Skeletal muscle cell (primary cell): ENCODE results near the gene SURF1.
"Not testable (repeated sequence)": the region's sequence is repeated elsewhere in the genome, so short reads cannot be mapped to it uniquely, and the experiment has no call there.

Experiments
- DNase-seq: peaks from one replicate; pipeline ENCODE4 v3.0.0-alpha.2; 2010; ENCODE audit warnings: low read depth
- H3K4me3 ChIP-seq: 2 replicates; pipeline ENCODE4 v1.5.1; 2011; ENCODE audit warnings: low read depth, mild to moderate bottlenecking, control low read depth, low read length, moderate library complexity

SURF1 gene, protein sequence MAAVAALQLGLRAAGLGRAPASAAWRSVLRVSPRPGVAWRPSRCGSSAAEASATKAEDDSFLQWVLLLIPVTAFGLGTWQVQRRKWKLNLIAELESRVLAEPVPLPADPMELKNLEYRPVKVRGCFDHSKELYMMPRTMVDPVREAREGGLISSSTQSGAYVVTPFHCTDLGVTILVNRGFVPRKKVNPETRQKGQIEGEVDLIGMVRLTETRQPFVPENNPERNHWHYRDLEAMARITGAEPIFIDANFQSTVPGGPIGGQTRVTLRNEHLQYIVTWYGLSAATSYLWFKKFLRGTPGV

DNA sequence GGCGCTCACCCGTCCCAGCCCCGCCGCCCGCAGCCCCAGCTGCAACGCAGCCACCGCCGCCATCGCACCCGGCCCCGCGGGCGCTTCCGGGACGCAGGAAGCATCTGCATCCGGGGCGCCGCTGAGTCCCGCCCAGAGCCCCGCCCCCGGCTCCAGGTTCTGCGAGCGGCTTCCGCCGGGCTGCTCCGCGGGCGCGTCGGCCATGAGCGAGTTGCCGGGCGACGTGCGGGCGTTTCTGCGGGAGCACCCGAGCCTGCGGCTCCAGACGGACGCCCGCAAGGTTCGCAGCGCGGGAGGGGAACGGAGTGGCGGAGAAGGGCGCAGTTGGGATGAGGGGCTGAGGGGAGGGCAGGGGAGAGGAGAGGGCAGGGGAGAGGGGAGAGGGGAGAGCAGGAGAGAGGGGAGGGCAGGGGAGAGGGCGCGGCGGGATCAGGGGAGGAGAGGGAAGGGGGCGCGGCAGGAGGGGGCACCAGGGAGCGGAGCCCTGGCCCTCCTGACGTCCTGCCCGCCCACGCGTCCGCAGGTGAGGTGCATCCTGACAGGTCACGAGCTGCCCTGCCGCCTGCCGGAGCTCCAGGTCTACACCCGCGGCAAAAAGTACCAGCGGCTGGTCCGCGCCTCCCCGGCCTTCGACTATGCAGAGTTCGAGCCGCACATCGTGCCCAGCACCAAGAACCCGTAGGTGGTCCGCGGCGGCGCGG is at the start of gene SURF1, which contains the start of gene SURF2:
Gene SURF1 (minus strand): TSS at position 97 of the 701 bp plus-strand sequence. CDS start 34 bp downstream, at position 63.
Gene SURF2 (plus strand): TSS at position 160 of the 701 bp plus-strand sequence. CDS start 43 bp downstream, at position 203.
- peak within 1 kb of the TSS; percentile 86 for H3K4me3 ChIP-seq
- no peak for DNase-seq

DNA sequence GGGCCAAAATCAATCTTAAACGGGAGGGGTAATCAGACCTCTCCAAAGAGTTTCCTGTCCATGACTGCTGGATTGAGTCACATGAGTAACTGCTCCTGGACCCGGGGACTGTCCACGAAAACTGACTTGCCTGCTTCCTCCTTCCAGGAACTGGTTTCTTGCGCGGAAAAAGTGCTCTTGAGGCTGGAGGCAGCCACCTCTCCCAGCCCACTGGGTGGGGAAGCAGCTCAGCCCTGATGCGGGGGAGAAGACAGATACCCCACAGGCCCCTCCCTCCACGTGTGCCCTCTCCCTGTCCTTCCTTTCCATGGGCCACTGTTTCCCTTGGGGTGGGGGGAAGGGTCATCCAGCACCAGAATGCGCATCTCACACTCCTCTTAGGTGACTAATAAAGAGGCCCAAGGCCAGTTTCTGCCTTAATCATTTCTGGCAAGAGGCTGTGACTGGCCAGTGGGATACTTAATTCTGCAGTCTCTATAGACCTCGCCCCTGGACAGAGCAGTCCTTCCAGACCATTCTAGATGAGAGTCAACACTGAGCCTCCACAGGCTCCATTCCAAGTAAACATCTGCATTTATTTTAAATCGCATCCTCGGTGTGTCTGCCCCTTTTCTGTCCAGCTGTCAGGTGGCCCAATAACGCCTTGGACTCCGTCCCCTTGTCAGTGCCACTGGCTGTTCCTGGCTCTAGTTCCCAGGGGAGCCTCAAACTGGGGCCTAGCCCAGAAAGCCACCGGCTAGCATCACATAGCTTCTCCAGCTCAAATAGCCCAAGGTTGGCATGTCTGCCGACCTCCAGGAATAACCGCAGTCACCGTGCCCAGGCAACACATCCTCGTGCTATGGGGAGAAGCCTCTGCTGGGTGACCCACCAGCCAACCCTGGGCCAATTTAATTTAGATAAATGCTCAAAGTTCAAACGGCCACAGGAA is 49.5 kb upstream of the SURF1 start:
- no peak for DNase-seq
- H3K4me3 ChIP-seq = no peak overlapping the region

DNA sequence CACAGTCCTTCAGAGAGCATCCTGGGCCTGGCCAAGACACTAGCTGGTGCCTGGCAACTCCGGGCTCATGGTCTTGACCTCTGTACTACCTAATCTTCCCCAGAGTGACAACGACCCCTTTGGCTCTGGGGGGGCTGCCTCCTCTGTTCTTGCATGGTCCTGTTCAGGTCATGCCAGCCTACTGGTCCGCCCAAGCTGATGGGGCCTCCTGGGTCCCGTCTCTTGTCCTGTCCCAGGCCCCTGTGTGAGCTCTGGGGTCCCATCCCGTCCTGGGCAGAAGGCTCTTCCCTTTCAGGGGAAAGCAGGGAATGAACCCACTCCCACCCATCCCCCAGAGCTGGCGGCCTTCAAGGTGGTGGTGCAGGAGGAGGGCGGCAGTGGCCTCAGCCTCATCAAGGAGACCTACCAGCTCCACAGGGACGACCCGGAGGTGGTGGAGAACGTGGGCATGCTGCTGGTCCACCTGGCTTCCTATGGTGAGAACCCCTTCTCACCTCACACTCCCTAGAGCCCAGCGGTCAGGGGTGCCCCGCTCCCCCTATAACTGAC is 48.2 kb upstream of the SURF1 start:
- DNase-seq = no peak
- H3K4me3 ChIP-seq = no peak overlapping the region

DNA sequence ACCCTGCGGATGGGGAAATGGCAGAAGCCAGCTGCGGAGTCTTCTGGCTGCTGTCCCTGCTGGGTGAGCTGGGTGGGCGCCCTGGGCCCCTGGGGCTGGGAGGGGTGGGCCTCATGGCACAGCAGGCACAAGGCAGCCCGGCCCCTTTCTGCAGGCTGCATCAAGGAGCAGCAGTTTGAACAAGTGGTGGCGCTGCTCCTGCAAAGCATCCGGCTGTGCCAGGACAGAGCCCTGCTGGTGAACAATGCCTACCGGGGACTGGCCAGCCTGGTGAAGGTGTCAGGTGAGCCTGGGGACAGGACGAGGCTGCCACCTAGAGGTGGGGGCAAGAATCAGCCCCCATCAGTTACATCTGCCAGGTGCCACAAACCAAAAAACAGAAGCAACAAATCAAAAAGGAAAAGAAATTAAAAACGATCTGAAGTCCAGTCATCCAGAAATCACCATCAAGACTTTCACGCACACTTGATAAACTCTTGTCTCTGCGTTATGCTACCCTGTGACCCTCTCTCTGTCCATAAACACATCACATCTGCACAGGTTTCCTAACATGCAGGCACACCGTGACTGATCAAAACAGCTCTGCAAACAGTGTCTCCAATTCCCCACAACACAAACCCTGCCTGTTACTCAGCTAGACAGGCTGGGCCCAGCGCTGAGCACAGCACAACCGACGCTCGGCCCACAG is 47.6 kb upstream of the SURF1 start:
- H3K4me3 ChIP-seq = no peak overlapping the region
- DNase-seq = no peak

DNA sequence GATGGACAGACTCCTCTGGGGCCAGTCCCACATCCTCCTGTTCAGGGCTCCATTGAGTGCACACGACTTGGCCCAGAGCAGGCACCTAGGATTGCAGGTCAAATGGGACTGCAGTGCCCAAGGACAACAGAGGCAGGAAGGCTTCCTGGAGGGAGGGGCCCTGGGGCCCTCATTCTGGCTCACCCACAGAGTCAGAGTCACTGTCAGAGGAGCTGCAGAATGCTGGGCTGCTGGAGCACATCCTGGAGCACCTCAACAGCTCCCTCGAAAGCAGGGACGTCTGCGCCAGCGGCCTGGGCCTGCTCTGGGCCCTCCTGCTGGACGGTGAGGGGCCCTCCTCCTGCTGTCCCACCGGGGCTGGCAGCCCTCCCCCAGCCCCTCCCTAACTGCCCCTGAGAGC is 46.4 kb upstream of the SURF1 start:
- DNase-seq = no peak
- H3K4me3 ChIP-seq = no peak overlapping the region

DNA sequence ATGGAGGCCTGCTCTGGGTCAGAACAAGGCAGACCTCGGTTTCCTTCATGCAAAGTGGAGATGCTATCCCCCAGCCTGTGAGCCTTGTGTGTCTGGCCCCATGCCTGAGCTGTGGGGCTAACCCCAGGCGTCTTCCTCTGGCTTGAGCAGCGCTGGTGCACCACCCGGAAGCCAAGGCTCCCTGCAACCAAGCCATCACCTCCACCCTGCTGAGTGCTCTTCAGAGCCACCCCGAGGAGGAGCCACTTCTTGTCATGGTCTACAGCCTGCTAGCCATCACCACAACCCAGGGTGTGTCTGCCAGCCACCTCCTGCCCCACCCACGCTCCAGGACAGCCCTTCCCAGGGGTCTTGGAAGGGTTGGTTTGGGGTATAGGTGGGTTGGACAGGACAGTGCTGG is 45.3 kb upstream of the SURF1 start:
- no peak for DNase-seq
- no peak overlapping the region for H3K4me3 ChIP-seq

DNA sequence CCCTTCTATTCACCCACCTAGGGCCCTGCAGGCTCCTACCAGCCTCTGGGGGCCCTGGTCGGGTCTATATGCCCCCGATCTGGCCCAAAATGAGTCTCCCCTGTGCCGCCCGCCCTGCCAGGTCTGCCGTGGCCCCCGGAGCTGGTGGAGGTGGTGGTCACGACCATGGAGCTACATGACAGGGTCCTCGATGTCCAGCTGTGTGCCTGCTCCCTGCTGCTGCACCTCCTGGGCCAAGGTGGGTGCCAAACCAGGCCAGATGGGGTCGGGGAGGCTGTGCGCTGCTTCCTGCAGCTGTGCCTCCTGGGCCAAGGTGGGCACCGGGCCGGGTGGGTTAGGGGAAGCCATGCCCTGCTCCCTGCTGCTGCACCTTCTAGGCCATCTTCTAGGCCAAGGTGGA is 44.0 kb upstream of the SURF1 start:
- H3K4me3 ChIP-seq = no peak overlapping the region

DNA sequence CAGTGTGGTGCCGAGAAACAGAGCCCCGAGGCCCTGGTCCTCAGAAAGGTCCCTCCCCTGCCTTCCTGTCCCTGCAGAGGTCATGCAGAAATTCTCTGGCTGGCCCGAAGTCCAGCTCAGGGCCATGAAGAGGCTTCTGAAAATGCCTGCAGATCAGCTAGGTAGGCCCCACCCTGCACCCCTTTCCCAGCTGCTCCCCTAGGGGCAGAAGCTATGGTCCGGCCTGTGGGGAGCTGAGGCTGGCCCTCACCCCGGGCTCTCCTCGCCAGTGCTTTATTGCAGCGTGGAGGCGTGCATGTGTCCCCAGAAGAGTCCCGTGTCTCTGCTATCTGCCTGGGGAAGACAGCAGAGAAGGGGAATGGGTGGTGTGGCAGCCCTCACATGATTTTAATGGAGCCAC is 41.6 kb upstream of the SURF1 start:
- DNase-seq = no peak
- no peak overlapping the region for H3K4me3 ChIP-seq

More for the DNA sequence above, 44.0 kb upstream of the SURF1 start:
- DNase-seq = no peak

DNA sequence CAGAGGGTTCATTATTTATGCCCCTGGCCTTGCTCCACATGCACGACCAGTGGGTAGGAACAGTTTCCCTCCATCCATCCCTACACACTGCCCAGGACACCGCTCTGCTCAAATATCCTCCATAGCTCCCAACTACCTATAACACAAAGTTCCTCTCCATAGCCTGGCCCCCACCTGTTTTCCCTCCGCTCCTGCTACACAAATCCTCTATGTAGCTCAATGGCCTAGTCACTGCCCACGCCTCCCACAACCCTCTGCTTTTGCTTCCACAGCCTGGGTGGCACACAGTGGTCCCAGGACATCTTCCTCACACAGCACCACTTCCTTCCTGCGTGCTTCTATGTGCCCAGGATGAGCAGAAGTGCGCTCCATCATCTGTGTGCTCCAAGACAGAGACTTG is 41.1 kb upstream of the SURF1 start:
- H3K4me3 ChIP-seq = no peak overlapping the region
- DNase-seq = no peak

DNA sequence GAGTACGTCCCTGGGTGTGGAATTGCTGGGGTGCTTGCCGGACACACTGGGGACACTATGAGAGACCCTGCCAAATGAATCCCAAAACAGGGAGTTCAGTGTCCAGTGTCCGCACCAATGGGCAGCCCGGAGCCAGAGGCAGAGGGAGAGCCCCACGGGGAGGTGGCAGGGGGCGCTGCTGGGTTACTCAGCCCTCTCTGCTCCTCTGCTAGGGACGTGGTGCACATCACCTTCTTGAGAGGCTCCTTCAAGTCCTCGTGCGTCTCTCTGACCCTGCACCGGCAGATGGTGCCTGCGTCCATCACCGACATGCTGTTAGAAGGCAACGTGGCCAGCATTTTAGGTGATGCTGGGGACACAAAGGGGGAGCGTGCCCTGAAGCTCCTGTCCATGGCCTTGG is 40.7 kb upstream of the SURF1 start:
- DNase-seq = no peak

DNA sequence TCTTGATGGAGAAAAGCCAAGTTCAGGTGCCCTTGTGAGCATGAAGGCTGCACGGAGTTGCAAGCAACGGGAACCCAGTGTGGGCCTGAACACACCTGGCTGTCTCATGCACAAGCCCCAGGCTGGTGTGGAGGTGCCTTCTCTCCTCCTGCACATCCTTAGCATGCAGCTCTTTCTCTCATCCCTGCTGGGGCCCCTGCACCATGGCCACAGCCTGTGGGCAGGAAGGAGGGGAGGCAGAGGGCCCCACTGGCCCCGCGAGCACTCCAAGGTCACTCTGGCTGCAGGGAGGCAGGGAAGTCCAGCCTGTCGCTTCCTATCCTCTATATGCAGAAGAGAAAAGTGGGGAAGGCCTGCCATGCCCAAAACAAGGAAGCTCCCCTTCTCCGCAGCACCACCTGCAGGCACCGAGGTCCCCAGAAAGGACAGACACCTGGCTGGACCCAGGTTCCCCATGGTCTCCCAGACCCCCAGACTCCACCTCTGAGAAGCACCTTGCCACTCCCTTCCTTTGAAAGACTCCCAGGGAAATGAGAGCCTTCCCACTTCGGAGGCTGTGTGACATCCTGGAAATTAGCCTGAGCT is 38.5 kb upstream of the SURF1 start:
- H3K4me3 ChIP-seq = no peak overlapping the region
- no peak for DNase-seq

More for the DNA sequence above, 40.7 kb upstream of the SURF1 start:
- no peak overlapping the region for H3K4me3 ChIP-seq

DNA sequence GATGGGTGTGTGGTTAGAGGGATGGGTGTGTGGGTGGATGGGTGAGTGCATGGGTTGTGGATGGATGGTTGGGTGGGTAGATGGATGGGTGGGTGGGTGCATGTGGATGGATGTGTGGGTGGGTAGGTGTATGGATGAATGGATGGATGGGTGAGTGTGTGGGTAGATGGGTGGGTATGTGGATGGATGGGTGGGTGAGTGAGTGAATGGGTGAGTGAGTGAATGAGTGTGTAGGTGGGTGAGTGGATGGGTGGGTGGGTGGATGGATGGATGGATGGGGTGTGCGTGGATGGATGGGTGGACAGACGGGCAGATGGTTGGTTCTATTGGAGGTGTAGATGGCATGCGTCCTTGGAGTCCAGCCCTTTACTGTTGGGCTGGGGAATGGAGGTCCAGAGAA is 37.1 kb upstream of the SURF1 start:
- DNase-seq = no peak
- no peak overlapping the region for H3K4me3 ChIP-seq

DNA sequence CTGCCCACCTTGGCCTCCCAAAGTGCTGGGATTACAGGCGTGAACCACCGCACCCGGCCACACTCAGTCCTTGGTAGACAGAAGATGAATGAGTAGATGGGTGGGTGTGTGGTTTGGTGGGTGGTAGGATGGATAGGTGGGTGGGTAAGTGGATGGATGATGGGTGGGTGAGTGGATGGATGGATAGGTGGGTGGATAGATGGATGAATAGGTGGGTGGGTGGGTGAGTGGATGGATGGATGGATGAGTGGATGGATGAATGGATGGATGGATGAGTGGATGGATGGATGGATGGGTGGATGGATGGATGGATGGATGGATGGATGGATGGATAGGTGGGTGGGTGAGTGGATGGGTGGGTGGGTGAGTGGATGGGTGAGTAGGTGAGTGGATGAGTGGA is 36.0 kb upstream of the SURF1 start:
- not testable (repeated sequence) for H3K4me3 ChIP-seq, DNase-seq

DNA sequence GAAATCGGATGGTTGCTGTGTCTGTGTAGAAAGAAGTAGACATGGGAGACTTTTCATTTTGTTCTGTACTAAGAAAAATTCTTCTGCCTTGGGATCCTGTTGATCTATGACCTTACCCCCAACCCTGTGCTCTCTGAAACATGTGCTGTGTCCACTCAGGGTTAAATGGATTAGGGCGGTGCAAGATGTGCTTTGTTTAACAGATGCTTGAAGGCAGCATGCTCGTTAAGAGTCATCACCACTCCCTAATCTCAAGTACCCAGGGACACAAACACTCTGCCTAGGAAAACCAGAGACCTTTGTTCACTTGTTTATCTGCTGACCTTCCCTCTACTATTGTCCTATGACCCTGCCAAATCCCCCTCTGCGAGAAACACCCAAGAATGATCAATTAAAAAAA is 35.2 kb upstream of the SURF1 start:
- H3K4me3 ChIP-seq, DNase-seq: not testable (repeated sequence)

DNA sequence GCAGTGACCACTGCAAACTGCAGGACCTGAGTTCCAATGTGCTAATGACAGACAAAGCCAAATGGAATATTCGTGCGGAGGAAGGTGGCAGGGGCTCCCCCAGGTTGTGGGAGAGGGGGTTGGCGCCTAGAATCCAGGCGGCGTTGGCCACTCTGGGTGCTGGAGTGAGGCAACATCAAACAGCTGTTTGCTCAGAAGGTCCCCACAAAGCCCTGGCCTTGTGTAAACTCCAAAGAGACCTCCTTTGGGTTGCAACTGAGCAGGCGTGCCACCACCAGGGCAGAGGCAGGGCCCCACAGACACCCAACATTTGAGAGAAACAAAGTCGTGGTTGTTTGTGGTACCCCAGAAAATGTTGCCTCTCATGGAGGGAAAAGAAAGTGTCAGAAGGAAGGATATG is 34.4 kb upstream of the SURF1 start:
- no peak overlapping the region for H3K4me3 ChIP-seq
- DNase-seq = no peak

DNA sequence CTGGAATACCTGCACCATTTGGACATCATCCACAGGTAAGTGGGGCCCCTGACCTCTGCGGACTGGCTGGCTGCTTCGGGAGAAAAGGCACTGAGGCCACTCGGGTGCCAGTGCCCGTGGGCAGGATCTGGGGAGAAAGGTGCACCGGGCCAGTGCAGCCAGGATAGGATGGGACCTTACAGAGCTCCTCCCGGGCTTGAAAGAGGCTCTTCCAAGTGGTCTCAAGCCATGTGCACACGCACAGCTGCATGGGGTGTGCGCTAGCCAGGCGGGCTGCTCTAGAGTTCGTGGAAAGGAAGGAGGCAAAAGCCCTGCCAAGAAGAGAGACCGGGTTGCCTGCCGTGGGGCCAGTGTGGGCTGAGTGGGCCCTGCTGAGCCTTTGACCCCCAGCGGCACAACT is 33.3 kb upstream of the SURF1 start:
- H3K4me3 ChIP-seq = no peak overlapping the region
- DNase-seq = no peak

DNA sequence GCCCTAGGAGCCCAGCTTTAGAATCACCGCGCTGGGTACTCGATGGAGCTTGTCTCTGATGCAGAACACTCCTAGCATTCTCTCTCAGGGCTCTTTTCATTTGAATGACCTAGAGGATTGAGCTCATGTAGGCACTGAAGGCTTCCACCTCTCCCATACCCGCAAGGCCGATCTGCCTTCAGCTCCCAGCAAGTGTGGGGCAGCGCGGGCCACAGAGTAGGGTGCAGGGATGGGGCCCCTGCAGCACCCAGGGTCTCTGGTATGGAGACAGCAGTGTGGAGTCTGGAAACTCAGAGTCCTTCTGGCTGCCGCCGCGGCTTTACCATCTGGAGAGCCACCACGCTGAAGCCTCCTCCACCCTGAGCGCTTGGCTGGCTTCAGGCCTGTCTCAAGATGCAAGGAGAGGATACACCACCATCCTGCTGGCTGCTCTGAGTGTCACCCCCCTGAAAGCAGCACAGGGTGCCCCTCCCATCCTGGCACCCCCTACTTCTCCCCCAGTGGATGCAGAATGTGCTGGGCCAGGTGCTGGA is 32.8 kb upstream of the SURF1 start:
- DNase-seq = no peak
- H3K4me3 ChIP-seq = no peak overlapping the region

DNA sequence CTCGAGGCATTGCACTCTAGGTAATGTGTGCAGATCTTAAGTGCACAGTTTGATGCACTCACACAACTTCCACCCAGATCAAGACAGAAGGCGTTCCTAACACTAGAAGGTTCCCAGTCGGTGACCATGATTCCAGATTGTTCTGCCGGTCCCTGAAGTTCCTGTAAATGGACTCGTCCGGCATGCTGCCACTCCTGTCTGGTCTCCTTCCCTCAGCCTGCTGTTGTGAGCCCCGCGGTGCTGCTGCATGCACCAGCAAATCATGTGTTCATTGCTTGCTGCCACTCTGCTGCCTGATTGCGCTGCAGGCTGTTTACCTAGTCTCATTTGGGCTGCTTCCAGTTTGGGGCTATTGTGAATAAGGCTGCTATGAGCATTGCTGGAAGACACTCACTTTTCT is 31.4 kb upstream of the SURF1 start:
- no peak overlapping the region for H3K4me3 ChIP-seq
- DNase-seq = no peak

DNA sequence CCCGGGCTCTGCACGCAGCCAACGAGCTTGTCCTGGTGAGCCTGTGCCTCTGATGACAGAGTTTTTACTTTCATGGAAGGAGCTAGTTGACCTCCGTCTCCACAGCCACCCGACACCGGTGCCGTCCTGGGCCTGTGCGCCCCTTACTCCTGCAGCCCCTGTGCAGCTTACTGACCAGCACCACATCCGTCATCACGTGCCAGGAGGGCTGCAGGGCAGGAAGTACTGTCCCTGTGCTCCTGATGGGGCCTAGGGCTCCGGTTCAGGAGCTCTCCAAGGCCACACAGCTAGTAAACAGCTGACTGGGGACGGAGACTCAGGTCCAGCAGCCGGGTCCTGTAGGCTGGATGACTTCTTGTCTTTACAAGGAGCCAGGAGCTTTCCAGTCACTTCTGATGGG is 30.1 kb upstream of the SURF1 start:
- no peak for DNase-seq
- no peak overlapping the region for H3K4me3 ChIP-seq
